B cell (primary cell): ENCODE measurements around the gene SLC17A8. TPM values are rescaled to one million over a fixed set of nuclear protein-coding genes. Genes with fewer than 3 reads are reported as not detected.

Experiments used
- ATAC-seq: fragments of 200-7000 bp; cut with Tn5 transposase; one replicate; pipeline ENCODE4 v1.10.0; 2021; ENCODE audit warnings: low read depth, mild to moderate bottlenecking, moderate number of reproducible peaks, moderate library complexity
- CTCF ChIA-PET: fragments of 350-600 bp; sonication (Branson Sonifier 250); formaldehyde crosslinking; loops from one replicate; lab custom pipeline; 2021; ENCODE audit warnings: antibody characterized with exemption, inconsistent platforms; lab: Charles Lee
- POLR2A ChIA-PET: fragments of 350-600 bp; sonication (Branson Sonifier 250); formaldehyde crosslinking; loops from one replicate; lab custom pipeline; 2021; ENCODE audit warnings: antibody characterized with exemption; lab: Charles Lee
- DNase-seq: peaks from one replicate; pipeline ENCODE4 v3.0.0; 2013
- H2AFZ ChIP-seq: 2 replicates; pipeline ENCODE4 v1.6.1; 2012; ENCODE audit warnings: mild to moderate bottlenecking, low read depth, low read length; ENCODE audit not compliant: insufficient read depth, poor library complexity, severe bottlenecking
- H3K27ac ChIP-seq, 2 donors: 1 replicate in 1 of 2; 2 replicates in 1 of 2; pipeline ENCODE4 v1.5.1; 2012 to 2013; ENCODE audit warnings: low read length in 2 of 2, mild to moderate bottlenecking in 2 of 2, moderate library complexity in 1 of 2
- H3K27me3 ChIP-seq, 4 experiments: fragments of 200-600 bp in 1 of 4; sonication (generic) in 1 of 4; replicated peaks in 1 of 4; 1 replicate in 2 of 4; 2 replicates in 2 of 4; pipeline versions ENCODE4 v1.6.1 to v1.7.0; 2013 to 2016; ENCODE audit warnings: low read length in 3 of 4, mild to moderate bottlenecking in 2 of 4, mixed read lengths in 1 of 4, moderate library complexity in 1 of 4; ENCODE audit not compliant: insufficient read depth in 4 of 4, control insufficient read depth in 3 of 4; ENCODE audit errors: control extremely low read depth in 1 of 4
- H3K36me3 ChIP-seq, 2 experiments: replicated peaks in 1 of 2; 1 replicate in 1 of 2; 2 replicates in 1 of 2; pipeline versions ENCODE4 v1.6.1 to v1.7.1; 2013; ENCODE audit warnings: low read length in 1 of 2; ENCODE audit not compliant: insufficient read depth in 2 of 2, control insufficient read depth in 1 of 2; ENCODE audit errors: control extremely low read depth in 1 of 2, extremely low read depth in 1 of 2
- H3K4me1 ChIP-seq, 2 donors: fragments of 200-600 bp in 1 of 2; sonication (generic) in 1 of 2; 1 replicate in 1 of 2; 2 replicates in 1 of 2; pipeline versions ENCODE4 v1.5.1 to v1.6.1; 2013 to 2017; ENCODE audit warnings: low read length in 2 of 2; ENCODE audit not compliant: control insufficient read depth in 2 of 2, insufficient read depth in 2 of 2
- H3K4me2 ChIP-seq: replicated peaks from 2 replicates; pipeline ENCODE3; 2012; ENCODE audit warnings: mild to moderate bottlenecking, low read depth, low read length; ENCODE audit not compliant: poor library complexity, severe bottlenecking
- H3K4me3 ChIP-seq, 5 experiments: fragments of 200-600 bp in 1 of 5; sonication (generic) in 1 of 5; 1 replicate in 3 of 5; 2 replicates in 2 of 5; pipeline versions ENCODE4 v1.5.1 to v1.7.0; 2011 to 2016; ENCODE audit warnings: low read length in 4 of 5, mild to moderate bottlenecking in 4 of 5, low read depth in 2 of 5, control low read depth in 1 of 5, moderate library complexity in 1 of 5; ENCODE audit not compliant: insufficient read depth in 1 of 5; ENCODE audit errors: control extremely low read depth in 1 of 5, extremely low read depth in 1 of 5
- H3K79me2 ChIP-seq: fragments of 200-600 bp; sonication (generic); one replicate; pipeline ENCODE4 v1.6.0; 2016; ENCODE audit warnings: low read length; ENCODE audit not compliant: control insufficient read depth, insufficient read depth
- H3K9ac ChIP-seq: fragments of 200-600 bp; sonication (generic); 2 replicates; pipeline ENCODE4 v1.6.1; 2017; ENCODE audit warnings: mild to moderate bottlenecking, low read length, moderate library complexity
- H3K9me3 ChIP-seq, 3 donors: one replicate each; pipeline versions ENCODE4 v1.6.1 to v1.7.1; 2013; ENCODE audit warnings: low read length in 2 of 3; ENCODE audit not compliant: control insufficient read depth in 2 of 3, insufficient read depth in 1 of 3; ENCODE audit errors: control extremely low read depth in 1 of 3
- H4K20me1 ChIP-seq: 2 replicates; pipeline ENCODE4 v1.6.0; 2012; ENCODE audit warnings: mild to moderate bottlenecking, low read length; ENCODE audit not compliant: insufficient read depth, control insufficient read depth, poor library complexity, severe bottlenecking
- H3K27ac Mint-ChIP-seq: one replicate; pipeline ENCODE4 v1.8.0; 2021; ENCODE audit warnings: mixed read lengths
- H3K27me3 Mint-ChIP-seq: one replicate; pipeline ENCODE4 v1.8.0; 2021; ENCODE audit warnings: mixed read lengths
- H3K4me1 Mint-ChIP-seq: one replicate; pipeline ENCODE4 v1.8.0; 2021; ENCODE audit warnings: mixed read lengths
- H3K4me3 Mint-ChIP-seq: one replicate; pipeline ENCODE4 v1.8.0; 2021; ENCODE audit warnings: mixed read lengths
- H3K9me3 Mint-ChIP-seq: one replicate; pipeline ENCODE4 v1.8.0; 2022; ENCODE audit warnings: mixed read lengths; ENCODE audit not compliant: insufficient read depth
- EZH2 ChIP-seq: IDR thresholded peaks from 2 replicates; pipeline ENCODE4 v1.6.1; 2012; ENCODE audit warnings: borderline replicate concordance, low read depth, mild to moderate bottlenecking, moderate library complexity, low read length; ENCODE audit not compliant: insufficient read depth, poor library complexity, severe bottlenecking
- WGBS: methylation state at CpG from one replicate; pipeline ENCODE4 v1.1.5; 2013; ENCODE audit warnings: missing lambda C conversion rate; ENCODE audit not compliant: insufficient coverage; 5-methylcytosine and 5-hydroxymethylcytosine counted together
- intact Hi-C: fragments of 100-400 bp; cut with micrococcal nuclease; formaldehyde crosslinking; loops from one replicate; pipeline ENCODE4 v1.10.0; 2022
- polyA plus RNA-seq: library from polyadenylated mRNA; depleted of rRNA; stranded (reverse); fragments of >200 nt; gene quantifications from 2 replicates; pipeline ENCODE4 v1.2.3, GENCODE V29; 2012
- total RNA-seq, 2 donors: library from RNA; stranded (reverse); fragments of 120-200 nt in 1 of 2; gene quantifications; 1 replicate in 1 of 2; 2 replicates in 1 of 2; pipeline versions ENCODE4 v1.2.3 to v1.2.4, GENCODE V29; 2013 to 2022
- TF ChIP-seq, protein P1 (sequence below): fragments of 200-600 bp; IDR thresholded peaks from one replicate; pipeline ENCODE4 v1.8.0; 2022; ENCODE audit warnings: antibody characterized with exemption, mild to moderate bottlenecking

SLC17A8 gene
- total and polyA plus RNA-seq, 2 donors (not counting 1 experiment from before 2014, with no cell fraction given) = not detected

- DNase-seq (no peak), ATAC-seq (no peak)
- H3K4me2 ChIP-seq = no peak overlapping the region
- Mint-ChIP-seq H3K4me1 (no peaks in the 10 kb centered on the region), H3K4me3 (no peak overlapping the region), H3K27me3 (peaks cover 7% of the 10 kb centered on the region), H3K9me3 (no peaks in the 10 kb centered on the region), H3K27ac (no peak overlapping the region)
- H3K79me2 ChIP-seq = no peaks in the 10 kb centered on the region
- H3K9ac ChIP-seq = no peak overlapping the region
- no peak overlapping the region for H3K27ac ChIP-seq
- no peaks in the 10 kb centered on the region for H3K36me3 ChIP-seq
- 75% methylated on average over 1 of the region's 2 CpGs for WGBS
- H3K4me1 ChIP-seq = no peaks in the 10 kb centered on the region
- peaks cover 0 to 4% (median 0%) of the 10 kb centered on the region in 4 experiments for H3K27me3 ChIP-seq
- ChIA-PET POLR2A (no interaction called here), CTCF (no interaction called here)
- H2AFZ ChIP-seq = no peak overlapping the region
- TF ChIP-seq, protein P1, sequence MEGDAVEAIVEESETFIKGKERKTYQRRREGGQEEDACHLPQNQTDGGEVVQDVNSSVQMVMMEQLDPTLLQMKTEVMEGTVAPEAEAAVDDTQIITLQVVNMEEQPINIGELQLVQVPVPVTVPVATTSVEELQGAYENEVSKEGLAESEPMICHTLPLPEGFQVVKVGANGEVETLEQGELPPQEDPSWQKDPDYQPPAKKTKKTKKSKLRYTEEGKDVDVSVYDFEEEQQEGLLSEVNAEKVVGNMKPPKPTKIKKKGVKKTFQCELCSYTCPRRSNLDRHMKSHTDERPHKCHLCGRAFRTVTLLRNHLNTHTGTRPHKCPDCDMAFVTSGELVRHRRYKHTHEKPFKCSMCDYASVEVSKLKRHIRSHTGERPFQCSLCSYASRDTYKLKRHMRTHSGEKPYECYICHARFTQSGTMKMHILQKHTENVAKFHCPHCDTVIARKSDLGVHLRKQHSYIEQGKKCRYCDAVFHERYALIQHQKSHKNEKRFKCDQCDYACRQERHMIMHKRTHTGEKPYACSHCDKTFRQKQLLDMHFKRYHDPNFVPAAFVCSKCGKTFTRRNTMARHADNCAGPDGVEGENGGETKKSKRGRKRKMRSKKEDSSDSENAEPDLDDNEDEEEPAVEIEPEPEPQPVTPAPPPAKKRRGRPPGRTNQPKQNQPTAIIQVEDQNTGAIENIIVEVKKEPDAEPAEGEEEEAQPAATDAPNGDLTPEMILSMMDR = no peak
- TF ChIP-seq EZH2 = no peak
- no peak overlapping the region for H3K4me3 ChIP-seq
- no peaks in the 10 kb centered on the region for H4K20me1 ChIP-seq
- H3K9me3 ChIP-seq = peaks cover 0 to 3% (median 0%) of the 10 kb centered on the region in 3 donors
- intact Hi-C loops = no loop called here
Measured at GRCh38 chr12:100381379-100381778, 24.5 kb downstream of the SLC17A8 start.

GRCh38 chr12:100382338-100382737 is 25.5 kb downstream of the SLC17A8 start:
- Histone ChIP-seq H3K4me2 (no peak overlapping the region), H3K27me3 (peaks cover 0 to 4% (median 0%) of the 10 kb centered on the region in 4 experiments), H3K27ac (no peak overlapping the region), H3K9me3 (peaks cover 0 to 3% (median 0%) of the 10 kb centered on the region in 3 donors), H3K79me2 (no peaks in the 10 kb centered on the region), H3K9ac (no peak overlapping the region), H3K4me1 (no peaks in the 10 kb centered on the region), H3K36me3 (no peaks in the 10 kb centered on the region), H4K20me1 (no peaks in the 10 kb centered on the region), H2AFZ (no peak overlapping the region), H3K4me3 (no peak overlapping the region)
- H3K9me3 Mint-ChIP-seq = no peaks in the 10 kb centered on the region
- peaks cover under 1% of the 10 kb centered on the region for H3K27me3 Mint-ChIP-seq
- no peak for DNase-seq
- intact Hi-C loops = no loop called here
- H3K27ac Mint-ChIP-seq = no peak overlapping the region
- no peaks in the 10 kb centered on the region for H3K4me1 Mint-ChIP-seq
- no peak overlapping the region for H3K4me3 Mint-ChIP-seq
- ATAC-seq = no peak
- CTCF ChIA-PET = no interaction called here
- TF ChIP-seq, protein P1 = no peak
- TF ChIP-seq EZH2 = no peak
- POLR2A ChIA-PET = no interaction called here
- no CpG with 5 or more reads among the region's 6 CpGs for WGBS
